Coronary artery (tissue), 2 donors: ENCODE measurements around the gene EMP2.
A peak's percentile ranks its signal among the peaks of the same experiment; 100 is the strongest.

Source experiments
- DNase-seq: peaks from one replicate; pipeline ENCODE4 v3.0.0-alpha.2; 2017; ENCODE audit warnings: low spot score
- H3K27ac ChIP-seq, 2 donors: fragments of 200-600 bp; sonication (generic); one replicate each; pipeline ENCODE4 v1.5.1; 2016 to 2019
- H3K4me3 ChIP-seq: fragments of 200-600 bp; sonication (generic); 2 replicates; pipeline ENCODE4 v1.5.1; 2016; ENCODE audit warnings: mild to moderate bottlenecking, moderate library complexity
- CTCF ChIP-seq: fragments of 200-600 bp; sonication (generic); IDR thresholded peaks from one replicate; pipeline ENCODE4 v1.5.1; 2019; ENCODE audit warnings: antibody characterized with exemption

The EMP2 gene

GRCh38 chr16:10490141-10490540, 90.3 kb downstream of the EMP2 start:
- TF ChIP-seq CTCF: no peak
- H3K27ac ChIP-seq: peak overlapping the region in 1 of 2 donors; percentile 40
- no peak for DNase-seq

DNA sequence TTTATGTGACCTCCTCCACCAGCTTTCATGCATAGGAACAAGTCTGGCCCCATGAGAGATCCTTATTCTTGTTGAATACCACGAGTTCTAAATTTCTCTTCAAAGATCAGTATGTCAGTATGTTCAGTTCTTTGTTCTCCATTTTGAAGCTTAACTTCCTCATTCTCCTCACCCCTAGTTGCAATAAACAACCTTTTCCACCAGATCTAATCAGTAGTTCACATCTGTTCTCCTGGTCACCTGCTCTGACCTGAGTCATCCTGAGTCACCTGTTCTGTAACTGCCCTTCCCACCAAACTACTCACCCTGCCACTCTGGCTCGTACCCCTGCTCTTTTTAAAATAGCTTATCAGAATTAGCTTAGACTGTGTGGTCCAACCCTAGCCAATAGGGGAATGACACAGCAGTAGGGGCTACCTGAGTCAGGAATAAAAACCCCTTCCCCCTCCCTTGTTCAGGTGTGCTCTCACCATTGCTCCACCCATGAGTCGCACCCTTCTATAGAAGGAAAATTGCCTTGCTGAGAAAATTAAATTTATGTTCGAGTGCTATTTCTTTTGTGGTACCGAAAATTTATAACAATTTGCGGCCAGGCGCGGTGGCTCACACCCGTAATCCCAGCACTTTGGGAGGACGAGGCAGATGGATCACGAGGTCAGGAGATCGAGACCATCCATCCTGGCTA, 94.6 kb downstream of the EMP2 start:
- no peak for DNase-seq
- no peak for TF ChIP-seq CTCF
- H3K27ac ChIP-seq: no peak overlapping the region
- no peak overlapping the region for H3K4me3 ChIP-seq

More at GRCh38 chr16:10490141-10490540, 90.3 kb downstream of the EMP2 start:
- H3K4me3 ChIP-seq: no peak overlapping the region

DNA sequence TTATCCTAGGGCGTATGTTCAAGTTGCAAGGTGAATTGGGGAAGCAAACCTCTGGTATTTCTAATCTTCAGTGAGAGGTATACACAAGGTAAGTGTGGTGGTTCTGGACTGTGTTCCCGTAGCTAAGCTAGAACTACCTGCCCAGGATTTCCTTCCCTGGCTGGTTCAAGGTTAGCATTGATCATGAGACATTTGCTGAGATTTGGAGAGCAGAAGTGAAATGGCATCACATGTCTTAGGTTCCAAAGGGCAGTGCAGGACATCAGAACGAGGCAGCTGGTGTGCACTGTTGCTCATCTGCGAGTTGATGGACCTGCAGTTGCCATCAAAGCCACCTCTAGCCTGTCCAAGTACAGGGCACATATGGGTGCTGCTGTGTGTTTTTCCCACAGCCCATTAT, 95.2 kb downstream of the EMP2 start:
- H3K27ac ChIP-seq: no peak overlapping the region
- H3K4me3 ChIP-seq: no peak overlapping the region
- TF ChIP-seq CTCF: no peak
- no peak for DNase-seq

DNA sequence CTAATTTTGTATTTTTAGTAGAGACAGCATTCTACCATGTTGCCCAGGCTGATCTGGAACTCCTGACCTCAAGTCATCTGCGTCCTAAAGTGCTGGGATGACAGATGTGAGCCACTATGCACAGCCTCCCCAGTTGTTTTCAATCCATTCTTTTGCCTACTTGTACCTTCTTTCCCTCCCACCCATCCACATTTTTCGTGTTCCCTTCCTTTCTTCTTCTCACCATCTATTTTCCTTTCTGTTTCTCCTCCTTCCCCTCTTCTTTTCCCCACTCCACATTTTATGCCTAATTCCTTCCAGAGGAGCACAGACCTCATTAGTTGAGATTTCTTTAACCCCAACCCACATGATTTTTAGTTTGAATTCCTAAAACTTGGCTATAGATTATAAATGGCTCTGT, 100.2 kb downstream of the EMP2 start:
- no peak for TF ChIP-seq CTCF
- Histone ChIP-seq H3K27ac (no peak overlapping the region), H3K4me3 (no peak overlapping the region)
- no peak for DNase-seq
